Left lung (tissue), 10 donors: ENCODE results near the gene PER1. TPM values are rescaled to one million over a fixed set of nuclear protein-coding genes. Genes with fewer than 3 reads are reported as not detected.

Source experiments
- ATAC-seq: fragments of 200-7000 bp; cut with Tn5 transposase; one replicate; pipeline ENCODE4 v1.9.1; 2020; ENCODE audit warnings: moderate library complexity
- DNase-seq, 4 donors: peaks; one replicate each; pipeline ENCODE4 v3.0.0-alpha.2; 2013 to 2020
- H3K27ac ChIP-seq, 2 donors: fragments of 200-600 bp; sonication (generic) in 1 of 2; one replicate each; pipeline versions ENCODE4 v1.5.0 to v1.8.0; 2020 to 2021
- H3K27me3 ChIP-seq, 2 donors: fragments of 200-600 bp; sonication (generic) in 1 of 2; one replicate each; pipeline versions ENCODE4 v1.5.0 to v1.8.0; 2020 to 2021
- H3K36me3 ChIP-seq, 2 donors: fragments of 200-600 bp; sonication (generic) in 1 of 2; one replicate each; pipeline versions ENCODE4 v1.5.0 to v1.8.0; 2020 to 2021
- H3K4me1 ChIP-seq, 2 donors: fragments of 200-600 bp; one replicate each; pipeline ENCODE4 v1.8.0; 2021
- H3K4me3 ChIP-seq, 2 donors: fragments of 200-600 bp; sonication (generic) in 1 of 2; one replicate each; pipeline versions ENCODE4 v1.5.0 to v1.8.0; 2020 to 2021; ENCODE audit warnings: mild to moderate bottlenecking in 1 of 2
- H3K9me3 ChIP-seq, 2 donors: fragments of 200-600 bp; sonication (generic) in 1 of 2; one replicate each; pipeline versions ENCODE4 v1.5.0 to v1.8.0; 2020 to 2021
- intact Hi-C, 2 donors: fragments of 100-400 bp; cut with DNase I; formaldehyde crosslinking; loops; one replicate each; pipeline versions ENCODE4 v1.11.2 to v1.14.2; 2022
- polyA plus RNA-seq, 6 donors: library from polyadenylated mRNA; unstranded; fragments of 120-200 nt; gene quantifications; one replicate each; pipeline ENCODE4 v1.2.1, GENCODE V29; 2013; ENCODE audit not compliant: insufficient read length in 6 of 6
- total RNA-seq, 2 donors: library from RNA; stranded (reverse); fragmentation: NEBNext Ultra II Directional; extraction: Animal tissue kit (Norgen Biotek cat#: 25700); gene quantifications; one replicate each; pipeline ENCODE4 v1.2.1, GENCODE V29; 2021
- TF ChIP-seq, protein P1 (sequence below), 2 donors: fragments of 200-600 bp; sonication (generic) in 1 of 2; IDR thresholded peaks; one replicate each; pipeline versions ENCODE4 v1.5.0 to v1.8.0; 2021; ENCODE audit warnings: antibody characterized with exemption in 2 of 2
- donor health status: DM: no; HTN: yes; CAD: no.
- donor health status: DM: no; HTN: no; CAD: no.

The PER1 gene
- total and polyA plus RNA-seq, 8 donors: 28.0 to 111 (median 61.2) TPM

DNA sequence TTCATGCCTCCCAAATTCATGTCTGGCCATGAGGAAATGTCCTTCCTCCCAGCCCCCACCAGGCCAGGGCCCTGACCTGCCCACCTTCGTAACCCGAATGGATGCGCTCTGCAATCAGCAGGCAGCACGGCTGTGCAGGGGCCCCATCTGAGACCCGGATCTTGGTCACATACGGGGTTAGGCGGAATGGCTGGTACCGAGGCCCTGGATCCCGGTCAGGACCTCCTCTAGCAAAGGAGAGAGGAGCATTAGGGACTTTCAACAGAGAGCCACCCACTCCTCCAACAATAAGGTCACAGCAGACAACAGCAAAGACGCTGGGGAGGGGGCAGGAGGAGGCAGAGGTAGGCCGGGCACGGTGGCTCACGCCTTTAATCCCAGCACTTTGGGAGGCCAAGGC, 3.6 kb downstream of the PER1 start:
- no peaks in the 10 kb centered on the region for H3K27me3 ChIP-seq
- ATAC-seq (no peak), DNase-seq (peak in 1 of 4 donors; percentile 72)
- no peak overlapping the region for H3K27ac ChIP-seq
- intact Hi-C loops: no loop called here
- H3K4me3 ChIP-seq: no peak overlapping the region
- H3K36me3 ChIP-seq: peaks cover 14 to 73% of the 10 kb centered on the region in 2 donors
- TF ChIP-seq, protein P1, sequence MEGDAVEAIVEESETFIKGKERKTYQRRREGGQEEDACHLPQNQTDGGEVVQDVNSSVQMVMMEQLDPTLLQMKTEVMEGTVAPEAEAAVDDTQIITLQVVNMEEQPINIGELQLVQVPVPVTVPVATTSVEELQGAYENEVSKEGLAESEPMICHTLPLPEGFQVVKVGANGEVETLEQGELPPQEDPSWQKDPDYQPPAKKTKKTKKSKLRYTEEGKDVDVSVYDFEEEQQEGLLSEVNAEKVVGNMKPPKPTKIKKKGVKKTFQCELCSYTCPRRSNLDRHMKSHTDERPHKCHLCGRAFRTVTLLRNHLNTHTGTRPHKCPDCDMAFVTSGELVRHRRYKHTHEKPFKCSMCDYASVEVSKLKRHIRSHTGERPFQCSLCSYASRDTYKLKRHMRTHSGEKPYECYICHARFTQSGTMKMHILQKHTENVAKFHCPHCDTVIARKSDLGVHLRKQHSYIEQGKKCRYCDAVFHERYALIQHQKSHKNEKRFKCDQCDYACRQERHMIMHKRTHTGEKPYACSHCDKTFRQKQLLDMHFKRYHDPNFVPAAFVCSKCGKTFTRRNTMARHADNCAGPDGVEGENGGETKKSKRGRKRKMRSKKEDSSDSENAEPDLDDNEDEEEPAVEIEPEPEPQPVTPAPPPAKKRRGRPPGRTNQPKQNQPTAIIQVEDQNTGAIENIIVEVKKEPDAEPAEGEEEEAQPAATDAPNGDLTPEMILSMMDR (IDR thresholded peaks at IDR 0.05): no peak
- no peaks in the 10 kb centered on the region for H3K9me3 ChIP-seq
- peaks cover 21 to 44% of the 10 kb centered on the region in 2 donors for H3K4me1 ChIP-seq

DNA sequence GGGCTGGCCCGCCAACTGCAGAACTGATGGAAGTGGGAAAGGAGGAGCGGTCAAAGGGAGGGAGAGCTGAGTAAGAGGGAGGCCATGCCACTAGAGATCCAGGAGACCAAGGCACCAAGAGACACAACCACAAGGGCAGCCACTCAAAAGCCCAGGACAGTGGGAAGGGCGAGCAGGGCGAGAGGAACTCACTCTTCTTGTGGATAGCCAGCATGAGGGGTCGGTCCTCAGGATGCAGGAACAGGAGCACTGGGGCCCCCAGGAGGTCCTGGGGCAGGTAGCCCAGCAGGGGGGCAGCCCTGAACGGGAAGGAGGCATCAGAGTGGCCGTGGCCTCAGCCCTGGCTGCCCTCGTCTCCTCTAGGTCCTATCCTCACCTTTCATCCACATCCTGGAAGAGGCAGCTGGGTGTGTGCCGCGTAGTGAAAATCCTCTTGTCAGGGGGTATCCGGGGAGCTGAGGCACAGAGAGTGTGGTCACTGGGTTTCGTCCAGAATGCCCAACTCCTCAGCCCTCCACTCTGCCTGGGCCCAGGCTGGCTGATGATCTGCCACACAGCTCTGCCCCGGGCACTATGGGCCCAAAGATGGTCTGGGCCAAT, 4.3 kb downstream of the PER1 start:
- Histone ChIP-seq H3K9me3 (no peaks in the 10 kb centered on the region), H3K27me3 (no peaks in the 10 kb centered on the region), H3K27ac (no peak overlapping the region), H3K4me1 (peaks cover 14 to 37% of the 10 kb centered on the region in 2 donors), H3K4me3 (no peak overlapping the region), H3K36me3 (peaks cover 14 to 80% of the 10 kb centered on the region in 2 donors)
- intact Hi-C loops: no loop called here
- ATAC-seq (no peak), DNase-seq (peak in 1 of 4 donors; percentile 47)
- TF ChIP-seq, protein P1 (IDR thresholded peaks at IDR 0.05): no peak

DNA sequence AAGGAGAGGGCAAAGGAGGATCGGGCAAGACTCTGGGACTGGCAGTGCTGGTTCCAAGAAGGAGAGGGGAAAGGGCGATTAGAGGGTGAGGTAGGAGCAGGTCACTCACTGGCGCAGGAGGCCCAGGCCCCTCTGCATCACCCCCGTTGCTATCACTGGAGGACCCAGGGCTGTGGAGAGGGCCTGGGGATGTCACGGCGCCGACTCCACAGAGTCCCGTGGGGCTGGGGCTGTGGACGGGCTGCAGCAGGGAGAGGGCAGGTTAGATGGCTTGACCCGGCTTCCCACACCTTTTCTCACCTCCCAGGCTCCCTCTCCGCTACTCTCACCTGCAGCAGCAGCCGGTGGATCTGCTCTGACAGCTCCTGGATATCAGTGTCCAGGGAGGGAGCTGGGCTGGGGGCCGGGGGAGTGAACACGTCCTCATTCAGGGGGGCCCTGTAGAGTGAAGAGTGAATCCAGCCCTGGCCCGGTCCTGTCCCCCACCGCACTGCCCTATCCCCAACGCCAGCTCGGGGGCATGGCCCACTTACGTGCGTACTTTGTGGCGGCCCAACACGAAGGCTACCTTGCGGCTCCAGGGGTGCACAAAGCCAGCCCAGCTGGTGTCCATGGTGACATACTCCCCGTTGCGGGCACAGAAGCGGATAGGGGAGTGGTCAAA, 4.9 kb downstream of the PER1 start:
- Histone ChIP-seq H3K27me3 (no peaks in the 10 kb centered on the region), H3K9me3 (no peaks in the 10 kb centered on the region), H3K27ac (no peak overlapping the region), H3K4me1 (peaks cover 9 to 31% of the 10 kb centered on the region in 2 donors), H3K4me3 (no peak overlapping the region), H3K36me3 (peaks cover 14 to 86% of the 10 kb centered on the region in 2 donors)
- no peak for ATAC-seq
- TF ChIP-seq, protein P1 (IDR thresholded peaks at IDR 0.05): no peak
- intact Hi-C loops: no loop called here
- peak in 1 of 4 donors; percentile 65 for DNase-seq

DNA sequence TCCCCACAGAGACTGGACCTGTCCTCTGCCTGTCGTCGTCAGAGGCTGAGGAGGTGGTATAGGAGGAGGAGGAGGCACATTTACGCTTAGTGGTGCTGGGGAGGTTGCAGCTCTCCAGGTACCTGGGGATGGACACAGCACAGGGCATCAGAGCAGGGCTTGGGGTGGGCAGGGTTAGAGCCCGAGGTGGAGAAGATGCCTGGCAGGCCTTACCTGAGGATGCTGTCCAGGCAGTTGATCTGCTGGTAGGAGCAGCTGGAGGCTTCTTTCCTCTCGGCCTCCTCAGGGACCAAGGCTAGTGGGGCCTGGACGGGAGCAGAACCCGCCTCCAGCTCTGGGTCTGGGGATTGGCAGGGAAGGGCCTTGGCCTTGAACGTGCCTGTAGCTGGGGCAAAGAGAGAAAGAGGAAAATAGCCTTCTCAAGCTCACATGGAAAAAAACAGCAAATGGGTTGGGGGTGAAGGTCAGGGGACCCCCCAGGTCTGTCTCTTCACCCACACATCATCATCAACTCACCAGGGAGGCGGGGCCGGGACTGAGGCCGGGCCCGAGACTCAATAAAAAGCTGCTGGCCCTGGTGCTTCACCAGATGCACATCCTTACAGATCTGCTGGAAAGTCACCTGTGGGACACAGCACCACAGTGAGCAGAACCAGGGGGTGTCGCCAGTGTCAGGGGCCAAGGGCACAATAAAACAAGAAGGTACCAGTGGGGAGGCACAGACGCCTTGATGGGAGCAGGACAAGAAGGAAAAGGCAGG, 5.6 kb downstream of the PER1 start:
- TF ChIP-seq, protein P1 (IDR thresholded peaks at IDR 0.05): no peak
- Histone ChIP-seq H3K9me3 (no peaks in the 10 kb centered on the region), H3K36me3 (peaks cover 14 to 93% of the 10 kb centered on the region in 2 donors), H3K27ac (no peak overlapping the region), H3K4me1 (peaks cover 9 to 31% of the 10 kb centered on the region in 2 donors), H3K27me3 (no peaks in the 10 kb centered on the region), H3K4me3 (no peak overlapping the region)
- ATAC-seq (no peak), DNase-seq (peak in 1 of 4 donors; percentile 50)
- intact Hi-C loops: no loop called here

DNA sequence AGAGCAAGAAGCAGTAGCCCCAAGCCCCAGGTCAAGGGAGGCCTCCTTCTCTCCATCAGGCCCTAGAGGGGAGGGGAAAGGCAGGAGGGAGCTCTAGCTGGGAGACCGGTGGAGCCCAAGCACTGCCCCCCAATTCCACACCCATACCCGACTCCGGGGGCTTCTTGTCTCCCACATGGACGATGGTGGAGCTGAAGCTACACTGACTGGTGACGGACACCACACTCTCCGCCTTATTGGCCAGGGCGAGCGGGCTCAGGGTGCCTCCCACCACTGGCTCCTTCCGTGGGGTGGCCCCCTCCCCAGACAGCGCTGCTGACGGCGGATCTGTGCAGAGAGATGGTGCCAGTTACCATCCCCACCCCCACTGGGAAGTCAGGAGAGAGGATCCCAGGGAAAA, 6.4 kb downstream of the PER1 start:
- H3K27me3 ChIP-seq: no peaks in the 10 kb centered on the region
- ATAC-seq: no peak
- peak in 1 of 4 donors; percentile 56 for DNase-seq
- intact Hi-C loops: no loop called here
- H3K36me3 ChIP-seq: peaks cover 14 to 100% of the 10 kb centered on the region in 2 donors
- TF ChIP-seq, protein P1 (IDR thresholded peaks at IDR 0.05): no peak
- H3K4me1 ChIP-seq: peaks cover 7 to 24% of the 10 kb centered on the region in 2 donors
- H3K9me3 ChIP-seq: no peaks in the 10 kb centered on the region
- no peak overlapping the region for H3K27ac ChIP-seq
- H3K4me3 ChIP-seq: no peak overlapping the region
